ENCODE data around the gene GNAI2.

The GNAI2 gene

DNA sequence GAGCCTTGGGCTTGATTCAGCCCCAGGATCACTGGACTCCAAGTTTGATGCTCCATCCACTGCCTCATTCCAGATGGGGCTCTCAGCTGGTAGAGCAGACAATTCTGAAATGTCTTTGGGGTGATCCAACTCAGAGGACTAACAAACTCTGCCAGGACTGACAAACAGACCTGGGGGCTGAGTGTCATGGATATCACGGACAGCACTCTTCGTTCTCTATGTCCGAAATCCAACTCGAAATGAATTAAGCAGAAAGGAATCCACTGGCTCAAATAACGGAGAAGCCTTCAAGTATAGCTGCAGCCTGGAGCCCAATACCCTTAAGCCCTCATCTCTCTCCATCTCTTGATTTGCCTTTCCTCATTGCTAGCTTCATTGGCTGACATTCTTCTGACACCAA lies 16.7 kb upstream of the GNAI2 start:
- H3K4me3 ChIP-seq (ENCODE audit: low read length) = no peak overlapping the region
- no peak for DNase-seq (ENCODE audit: low read depth)
- TF ChIP-seq, protein P1, sequence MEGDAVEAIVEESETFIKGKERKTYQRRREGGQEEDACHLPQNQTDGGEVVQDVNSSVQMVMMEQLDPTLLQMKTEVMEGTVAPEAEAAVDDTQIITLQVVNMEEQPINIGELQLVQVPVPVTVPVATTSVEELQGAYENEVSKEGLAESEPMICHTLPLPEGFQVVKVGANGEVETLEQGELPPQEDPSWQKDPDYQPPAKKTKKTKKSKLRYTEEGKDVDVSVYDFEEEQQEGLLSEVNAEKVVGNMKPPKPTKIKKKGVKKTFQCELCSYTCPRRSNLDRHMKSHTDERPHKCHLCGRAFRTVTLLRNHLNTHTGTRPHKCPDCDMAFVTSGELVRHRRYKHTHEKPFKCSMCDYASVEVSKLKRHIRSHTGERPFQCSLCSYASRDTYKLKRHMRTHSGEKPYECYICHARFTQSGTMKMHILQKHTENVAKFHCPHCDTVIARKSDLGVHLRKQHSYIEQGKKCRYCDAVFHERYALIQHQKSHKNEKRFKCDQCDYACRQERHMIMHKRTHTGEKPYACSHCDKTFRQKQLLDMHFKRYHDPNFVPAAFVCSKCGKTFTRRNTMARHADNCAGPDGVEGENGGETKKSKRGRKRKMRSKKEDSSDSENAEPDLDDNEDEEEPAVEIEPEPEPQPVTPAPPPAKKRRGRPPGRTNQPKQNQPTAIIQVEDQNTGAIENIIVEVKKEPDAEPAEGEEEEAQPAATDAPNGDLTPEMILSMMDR (conservative IDR thresholded peaks at IDR 0.05; ENCODE audit: low read depth, low read length) = no peak

DNA sequence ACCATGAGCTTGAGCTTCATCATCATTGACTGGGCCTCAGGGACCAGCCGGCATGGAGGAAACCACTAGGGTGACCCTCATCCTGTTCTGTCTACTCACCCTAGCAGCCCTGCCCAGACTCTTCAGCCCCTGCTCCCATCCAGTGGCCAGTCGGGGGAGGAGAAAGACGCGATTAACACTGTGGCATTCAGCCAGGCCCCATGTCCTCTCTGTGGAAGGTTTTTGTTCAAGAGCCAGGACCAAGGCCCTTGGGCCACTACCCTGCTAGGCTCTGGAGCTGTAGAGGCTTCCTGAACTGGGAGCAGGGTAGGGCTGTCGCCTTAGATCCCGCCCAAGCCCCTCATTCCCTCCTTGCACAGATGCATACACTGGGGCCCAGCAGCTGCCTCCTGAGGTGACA lies 15.9 kb upstream of the GNAI2 start:
- H3K4me3 ChIP-seq (ENCODE audit: low read length) = no peak overlapping the region
- TF ChIP-seq, protein P1 (conservative IDR thresholded peaks at IDR 0.05; ENCODE audit: low read depth, low read length) = no peak
- no peak for DNase-seq (ENCODE audit: low read depth)

DNA sequence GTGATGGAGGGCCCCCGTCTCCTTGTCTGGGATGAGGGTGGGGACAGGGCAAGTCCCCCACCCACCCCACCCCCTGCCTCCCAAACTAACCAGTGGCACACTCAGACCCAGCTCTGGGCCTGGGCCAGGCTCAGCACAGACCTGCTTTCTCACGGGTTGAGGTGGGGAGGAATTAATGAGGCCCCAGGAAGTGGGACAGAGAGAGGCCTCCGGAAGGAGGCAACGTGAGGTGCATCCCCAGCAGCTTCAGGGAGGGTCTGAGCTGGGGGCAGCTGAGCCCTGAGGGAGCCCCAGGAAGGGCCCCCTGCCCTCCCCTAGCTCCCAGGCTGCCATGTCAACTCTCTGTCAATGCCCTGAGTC lies 15.0 kb upstream of the GNAI2 start:
- DNase-seq (ENCODE audit: low read depth) = no peak
- H3K4me3 ChIP-seq (ENCODE audit: low read length) = no peak overlapping the region
- TF ChIP-seq, protein P1 (conservative IDR thresholded peaks at IDR 0.05; ENCODE audit: low read depth, low read length) = no peak

DNA sequence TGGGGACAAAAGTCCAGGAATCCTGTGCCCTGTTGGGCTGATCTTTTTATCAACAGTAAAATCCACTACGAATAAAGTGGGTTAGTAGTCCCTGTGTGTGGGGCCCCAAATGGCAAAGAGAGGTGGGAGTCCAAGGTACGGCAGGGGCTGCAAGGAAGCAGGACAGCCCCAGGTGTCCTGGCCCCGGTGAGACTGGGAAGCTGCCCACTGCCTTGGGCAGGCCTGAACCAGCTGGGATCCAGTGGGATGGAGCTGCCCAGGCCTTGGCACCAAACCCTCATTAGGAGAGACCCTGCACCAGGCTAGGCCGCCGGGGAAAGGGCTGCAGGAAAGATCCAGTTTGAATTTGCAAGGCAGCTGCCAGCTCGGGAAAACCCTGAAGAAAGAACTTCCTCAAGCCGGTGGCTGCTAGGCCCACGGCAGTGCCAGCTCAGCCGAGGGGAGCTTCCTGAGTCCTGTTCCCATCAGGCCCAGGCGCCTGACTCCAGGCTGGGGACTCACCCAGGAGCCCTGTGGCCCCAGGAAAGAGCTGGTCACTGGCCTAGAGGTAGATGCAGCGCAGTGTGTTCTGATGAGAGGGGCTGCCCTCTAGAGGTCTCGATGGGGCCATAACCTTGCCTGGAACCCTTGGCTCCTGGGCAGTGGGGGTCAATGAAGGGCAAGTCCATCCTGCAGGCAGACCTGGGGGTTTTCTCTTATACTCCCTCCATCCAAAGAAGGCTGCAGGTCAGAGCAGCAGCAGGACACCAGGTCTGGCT lies 14.4 kb upstream of the GNAI2 start:
- H3K4me3 ChIP-seq (ENCODE audit: low read length) = no peak overlapping the region
- TF ChIP-seq, protein P1 (conservative IDR thresholded peaks at IDR 0.05; ENCODE audit: low read depth, low read length) = no peak
- no peak for DNase-seq (ENCODE audit: low read depth)

DNA sequence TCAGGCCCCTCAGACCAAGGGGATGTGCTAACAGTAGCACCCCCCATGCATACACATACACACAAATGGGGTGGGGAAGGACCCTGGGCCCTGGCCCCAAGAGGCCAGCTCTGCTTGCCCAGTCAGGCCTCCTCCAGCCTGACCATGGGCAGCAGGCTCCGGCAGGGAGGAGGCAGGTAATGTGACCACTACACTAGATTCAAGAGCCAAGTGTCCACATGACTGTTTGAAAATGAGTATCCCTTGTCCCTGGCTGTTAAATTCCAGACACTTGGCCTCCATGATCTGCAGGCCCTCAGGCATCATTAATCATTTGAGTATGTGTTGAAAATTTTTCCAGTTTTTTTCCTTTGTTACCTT lies 13.9 kb upstream of the GNAI2 start:
- TF ChIP-seq, protein P1 (conservative IDR thresholded peaks at IDR 0.05; ENCODE audit: low read depth, low read length) = no peak
- no peak overlapping the region for H3K4me3 ChIP-seq (ENCODE audit: low read length)
- DNase-seq (ENCODE audit: low read depth) = no peak

DNA sequence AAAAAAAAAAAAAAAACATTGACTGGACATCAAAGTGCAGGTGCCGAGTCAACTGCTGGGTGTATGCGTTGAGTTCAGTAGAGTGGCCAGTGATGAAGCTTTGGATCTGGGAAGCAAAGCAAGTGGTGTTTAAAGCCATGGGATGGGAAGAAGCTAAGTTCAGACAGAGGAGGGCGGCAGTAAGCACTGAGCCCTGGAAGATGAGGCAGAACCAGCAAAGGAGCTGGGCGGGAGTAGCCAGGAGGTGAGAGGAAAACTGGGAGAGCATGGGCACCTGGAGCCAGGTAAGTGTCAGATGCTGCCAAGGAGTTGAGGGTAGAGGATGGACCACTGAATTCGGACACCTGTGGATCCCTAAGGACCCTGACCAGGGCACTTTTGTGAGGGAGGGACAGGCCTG lies 11.4 kb upstream of the GNAI2 start:
- no peak overlapping the region for H3K4me3 ChIP-seq (ENCODE audit: low read length)
- TF ChIP-seq, protein P1 (conservative IDR thresholded peaks at IDR 0.05; ENCODE audit: low read depth, low read length) = no peak
- no peak for DNase-seq (ENCODE audit: low read depth)

DNA sequence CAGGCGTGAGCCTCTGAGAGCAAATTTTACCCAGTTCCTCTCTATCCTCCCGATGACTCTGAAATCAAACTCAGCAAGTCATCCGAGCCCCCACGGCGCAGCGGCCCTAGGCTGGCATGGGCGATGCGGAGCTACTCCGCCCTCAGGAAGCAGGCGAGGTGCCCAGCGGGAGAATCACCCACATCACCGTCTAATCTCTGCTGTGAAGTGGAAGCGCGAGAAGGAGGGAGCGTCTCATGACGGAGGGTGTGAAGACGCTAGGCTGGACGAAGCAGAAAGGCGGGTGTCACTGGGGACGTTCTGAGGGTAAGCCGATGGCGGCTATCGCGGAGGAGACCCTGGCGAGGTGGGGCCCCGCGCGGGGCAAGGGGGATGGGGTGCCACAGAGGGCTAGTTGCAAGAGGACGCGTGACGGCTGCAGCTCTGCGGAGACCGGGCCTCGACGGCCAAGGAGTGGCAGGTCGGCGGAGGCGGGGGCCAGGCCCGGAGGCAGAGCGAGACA lies 9.1 kb upstream of the GNAI2 start:
- no peak for DNase-seq (ENCODE audit: low read depth)
- H3K4me3 ChIP-seq (ENCODE audit: low read length) = peak overlapping the region; percentile 50
- TF ChIP-seq, protein P1 (conservative IDR thresholded peaks at IDR 0.05; ENCODE audit: low read depth, low read length) = no peak
